Stimulated activated CD8-positive, alpha-beta memory T cell treated with anti-CD3 and anti-CD28 coated beads, Interleukin-12 subunit alpha, Interleukin-12 subunit beta, amount 100 ng/mL, for 24 hours (primary cell): ENCODE measurements around the gene CCDC74A.
"Not testable (repeated sequence)": the region's sequence is repeated elsewhere in the genome, so short reads cannot be mapped to it uniquely, and the experiment has no call there.

Experiments
- DNase-seq: peaks from one replicate; pipeline ENCODE4 v3.0.0-alpha.2; 2020; ENCODE audit errors: extremely low read depth

CCDC74A gene

GRCh38 chr2:131498321-131498973 lies 29.2 kb upstream of the CCDC74A start:
- not testable (repeated sequence) for DNase-seq

GRCh38 chr2:131503587-131503986 lies 24.1 kb upstream of the CCDC74A start:
- DNase-seq, result not testable (repeated sequence)

GRCh38 chr2:131504082-131504750 lies 23.5 kb upstream of the CCDC74A start:
- DNase-seq, result not testable (repeated sequence)

- DNase-seq, result no peak
These were observed 18.1 kb upstream of the CCDC74A start for GRCh38 chr2:131509615-131510014.

GRCh38 chr2:131511291-131511968 lies 16.3 kb upstream of the CCDC74A start:
- not testable (repeated sequence) for DNase-seq

GRCh38 chr2:131511969-131512870 lies 15.5 kb upstream of the CCDC74A start:
- DNase-seq, result not testable (repeated sequence)

GRCh38 chr2:131514408-131515166 lies 13.1 kb upstream of the CCDC74A start:
- DNase-seq, result not testable (repeated sequence)

GRCh38 chr2:131515235-131515634 lies 12.5 kb upstream of the CCDC74A start:
- not testable (repeated sequence) for DNase-seq

- no peak for DNase-seq
These were observed 11.7 kb upstream of the CCDC74A start for GRCh38 chr2:131516011-131516410.

GRCh38 chr2:131516621-131517020 lies 11.1 kb upstream of the CCDC74A start:
- DNase-seq, result not testable (repeated sequence)

GRCh38 chr2:131517106-131517831 lies 10.4 kb upstream of the CCDC74A start:
- DNase-seq, result no peak

- DNase-seq, result not testable (repeated sequence)
These were observed 9.8 kb upstream of the CCDC74A start for GRCh38 chr2:131517856-131518255.

- DNase-seq, result not testable (repeated sequence)
These were observed 9.2 kb upstream of the CCDC74A start for GRCh38 chr2:131518531-131518930.

GRCh38 chr2:131519466-131519865 lies 8.2 kb upstream of the CCDC74A start:
- DNase-seq, result no peak

- DNase-seq, result not testable (repeated sequence)
These were observed 7.7 kb upstream of the CCDC74A start for GRCh38 chr2:131519871-131520470.

GRCh38 chr2:131520526-131520925 lies 7.2 kb upstream of the CCDC74A start:
- DNase-seq, result no peak

GRCh38 chr2:131521524-131521923 lies 6.2 kb upstream of the CCDC74A start:
- DNase-seq, result not testable (repeated sequence)

GRCh38 chr2:131521961-131522781 lies 5.5 kb upstream of the CCDC74A start:
- no peak for DNase-seq

GRCh38 chr2:131525256-131525655 lies 2.4 kb upstream of the CCDC74A start:
- DNase-seq, result not testable (repeated sequence)
